Measurements from ENCODE around the gene PARVB. TPM values are rescaled to one million over a fixed set of nuclear protein-coding genes. Genes with fewer than 3 reads are reported as not detected.

The PARVB gene
- polyA plus RNA-seq, 2 donors: 1.8 to 3.9 TPM

DNA sequence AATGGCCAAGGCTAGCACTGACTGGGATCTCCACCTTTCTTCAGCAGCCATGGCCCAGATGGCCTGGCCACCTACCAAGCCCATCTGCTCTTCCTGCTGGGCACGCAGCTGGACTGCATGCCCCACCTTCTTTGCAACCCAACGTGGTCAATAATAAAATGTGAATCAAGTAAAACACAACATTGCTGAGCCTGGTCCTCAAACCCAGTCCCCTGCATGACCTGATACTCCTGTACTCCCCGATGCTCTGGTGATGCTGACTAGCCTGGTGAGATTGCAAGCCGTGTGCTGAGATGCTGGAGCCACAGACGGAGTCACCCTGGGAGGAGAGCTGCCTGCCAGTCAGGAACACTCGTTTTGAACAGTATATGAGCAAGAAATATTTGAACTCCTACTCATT lies 190.7 kb downstream of the PARVB start:
- peaks cover 0 to 1% of the 10 kb centered on the region in 2 donors for H3K9me3 ChIP-seq (ENCODE audit: control insufficient read depth in 2 of 2, insufficient read depth in 1 of 2, low read depth in 1 of 2, low read length in 1 of 2)
- no peak overlapping the region for H3K4me3 ChIP-seq (ENCODE audit: low read depth in 1 of 2, low read length in 2 of 2)
- no peaks in the 10 kb centered on the region for H3K36me3 ChIP-seq (ENCODE audit: control insufficient read depth in 2 of 2, insufficient read depth in 2 of 2, low read length in 1 of 2)
- H3K4me1 ChIP-seq (ENCODE audit: control insufficient read depth in 2 of 2, insufficient read depth in 2 of 2, low read length in 1 of 2): no peaks in the 10 kb centered on the region
- WGBS, 2 donors: 79 to 86% methylated on average over 6 of the region's 6 CpGs
- H3K27me3 ChIP-seq (ENCODE audit: control insufficient read depth in 1 of 2, insufficient read depth in 2 of 2, low read length in 2 of 2): no peaks in the 10 kb centered on the region
- no peak overlapping the region for H3K27ac ChIP-seq (ENCODE audit: low read depth in 2 of 2, low read length in 1 of 2)

DNA sequence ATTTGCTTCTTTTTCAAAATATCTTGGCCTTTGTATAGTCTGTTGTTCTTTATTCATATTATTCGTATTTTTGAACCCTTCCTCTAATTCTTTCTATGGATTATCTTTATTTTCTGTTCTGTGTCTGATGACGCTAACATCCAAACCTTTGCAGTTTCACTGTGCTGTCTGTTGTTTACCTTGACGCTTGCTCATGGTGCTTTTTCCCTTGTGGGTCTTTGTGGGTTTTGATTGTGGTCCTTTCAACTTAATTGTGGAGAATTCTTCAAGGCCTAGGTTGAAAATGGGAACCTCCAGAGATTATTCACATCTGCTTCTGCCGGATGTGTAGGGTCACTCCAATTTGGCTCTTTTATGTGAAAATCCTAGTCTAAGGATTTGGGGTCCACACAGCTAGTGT lies 191.2 kb downstream of the PARVB start:
- H3K4me3 ChIP-seq (ENCODE audit: low read depth in 1 of 2, low read length in 2 of 2): no peak overlapping the region
- H3K9me3 ChIP-seq (ENCODE audit: control insufficient read depth in 2 of 2, insufficient read depth in 1 of 2, low read depth in 1 of 2, low read length in 1 of 2): peaks cover 0 to 1% of the 10 kb centered on the region in 2 donors
- H3K27me3 ChIP-seq (ENCODE audit: control insufficient read depth in 1 of 2, insufficient read depth in 2 of 2, low read length in 2 of 2): no peaks in the 10 kb centered on the region
- WGBS, 2 donors: 83 to 93% methylated on average over 4 of the region's 4 CpGs
- H3K36me3 ChIP-seq (ENCODE audit: control insufficient read depth in 2 of 2, insufficient read depth in 2 of 2, low read length in 1 of 2): no peaks in the 10 kb centered on the region
- H3K27ac ChIP-seq (ENCODE audit: low read depth in 2 of 2, low read length in 1 of 2): no peak overlapping the region
- no peaks in the 10 kb centered on the region for H3K4me1 ChIP-seq (ENCODE audit: control insufficient read depth in 2 of 2, insufficient read depth in 2 of 2, low read length in 1 of 2)

DNA sequence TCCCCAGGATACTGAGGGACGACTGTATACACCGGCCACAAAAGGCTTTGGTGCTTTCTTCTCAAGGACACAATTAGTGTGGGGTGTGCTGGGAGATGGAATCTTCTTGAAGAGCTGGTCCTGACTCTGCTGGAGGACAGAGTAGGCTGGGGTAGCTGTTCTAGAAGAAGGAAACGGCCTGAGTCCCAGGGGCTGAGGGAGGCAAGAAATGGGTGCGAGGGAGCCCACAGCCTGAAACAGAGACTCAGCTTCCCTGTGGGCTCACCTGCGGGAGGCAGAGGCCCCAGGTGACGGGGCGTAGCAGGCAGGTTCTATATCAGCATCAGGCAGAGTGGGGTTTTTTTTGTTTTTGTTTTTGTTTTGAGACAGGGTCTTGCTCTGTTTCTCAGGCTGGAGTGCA lies 193.2 kb downstream of the PARVB start:
- no peaks in the 10 kb centered on the region for H3K27me3 ChIP-seq (ENCODE audit: control insufficient read depth in 1 of 2, insufficient read depth in 2 of 2, low read length in 2 of 2)
- 73 to 76% methylated on average over 7 of the region's 7 CpGs for WGBS, 2 donors

DNA sequence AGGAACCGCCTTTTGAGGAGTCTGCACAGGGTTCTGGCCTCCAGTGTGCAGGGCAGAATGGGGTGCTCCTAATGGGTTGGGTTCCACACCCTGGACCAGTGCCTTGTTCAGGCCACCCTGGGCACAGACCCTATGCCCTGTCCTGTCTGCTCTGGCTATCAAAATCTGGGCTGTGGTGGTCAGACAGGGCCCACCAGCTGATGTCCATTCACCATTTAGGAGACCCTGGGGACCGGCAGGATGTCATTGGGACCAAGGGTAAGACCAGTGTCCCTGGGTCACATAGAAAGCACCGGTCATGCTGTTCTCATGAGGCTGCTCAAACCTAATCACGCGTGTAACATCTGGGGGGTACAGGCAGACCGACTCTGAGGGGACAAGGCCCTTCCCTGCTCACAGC lies 194.0 kb downstream of the PARVB start:
- WGBS, 2 donors: 88 to 94% methylated on average over 6 of the region's 6 CpGs
- no peaks in the 10 kb centered on the region for H3K4me1 ChIP-seq (ENCODE audit: control insufficient read depth in 2 of 2, insufficient read depth in 2 of 2, low read length in 1 of 2)
- no peaks in the 10 kb centered on the region for H3K27me3 ChIP-seq (ENCODE audit: control insufficient read depth in 1 of 2, insufficient read depth in 2 of 2, low read length in 2 of 2)
- no peak overlapping the region for H3K4me3 ChIP-seq (ENCODE audit: low read depth in 1 of 2, low read length in 2 of 2)
- H3K36me3 ChIP-seq (ENCODE audit: control insufficient read depth in 2 of 2, insufficient read depth in 2 of 2, low read length in 1 of 2): no peaks in the 10 kb centered on the region
- H3K9me3 ChIP-seq (ENCODE audit: control insufficient read depth in 2 of 2, insufficient read depth in 1 of 2, low read depth in 1 of 2, low read length in 1 of 2): peaks cover 0 to 10% of the 10 kb centered on the region in 2 donors
- H3K27ac ChIP-seq (ENCODE audit: low read depth in 2 of 2, low read length in 1 of 2): no peak overlapping the region

More for the DNA sequence above, 193.2 kb downstream of the PARVB start:
- Histone ChIP-seq H3K4me3 (ENCODE audit: low read depth in 1 of 2, low read length in 2 of 2) (no peak overlapping the region), H3K4me1 (ENCODE audit: control insufficient read depth in 2 of 2, insufficient read depth in 2 of 2, low read length in 1 of 2) (no peaks in the 10 kb centered on the region), H3K27ac (ENCODE audit: low read depth in 2 of 2, low read length in 1 of 2) (no peak overlapping the region), H3K36me3 (ENCODE audit: control insufficient read depth in 2 of 2, insufficient read depth in 2 of 2, low read length in 1 of 2) (no peaks in the 10 kb centered on the region), H3K9me3 (ENCODE audit: control insufficient read depth in 2 of 2, insufficient read depth in 1 of 2, low read depth in 1 of 2, low read length in 1 of 2) (peaks cover 0 to 10% of the 10 kb centered on the region in 2 donors)

DNA sequence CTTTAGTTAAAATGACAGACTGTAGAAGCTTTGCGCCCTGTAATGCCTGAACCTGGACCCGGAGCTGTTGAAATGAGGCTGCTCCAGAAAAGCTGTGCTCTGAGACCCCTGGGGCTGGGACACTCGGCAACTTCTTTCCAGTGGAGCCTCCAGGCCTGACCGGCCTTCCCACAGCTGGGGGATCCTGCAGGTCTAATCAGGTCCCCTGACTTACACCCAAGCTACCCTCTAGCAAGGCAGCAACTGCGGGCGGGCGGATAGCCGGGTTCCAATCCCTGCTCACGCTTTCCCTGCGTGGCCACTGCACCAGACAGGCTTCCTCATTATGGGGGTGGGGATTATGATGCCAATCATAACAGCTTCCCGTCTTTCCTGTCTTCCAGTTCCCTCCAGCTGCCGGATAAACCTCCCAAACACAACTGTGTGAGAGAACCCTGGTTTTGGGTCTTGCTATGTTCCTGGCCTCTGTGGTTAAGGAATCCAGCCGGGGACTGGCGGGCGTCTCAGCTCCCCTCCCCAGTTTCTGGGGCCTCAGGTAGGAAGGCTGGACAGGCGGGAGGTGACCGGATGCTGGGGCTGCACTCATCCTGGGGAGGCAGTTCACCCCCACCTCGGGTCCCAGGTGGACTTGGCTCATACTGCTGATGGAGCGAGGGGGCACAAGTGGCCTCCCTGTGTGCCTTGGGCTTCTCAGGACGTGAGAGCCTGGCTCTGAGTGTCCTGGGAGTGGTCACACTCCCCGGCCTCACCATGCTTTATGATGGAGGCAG lies 195.2 kb downstream of the PARVB start:
- Histone ChIP-seq H3K36me3 (ENCODE audit: control insufficient read depth in 2 of 2, insufficient read depth in 2 of 2, low read length in 1 of 2) (no peaks in the 10 kb centered on the region), H3K27ac (ENCODE audit: low read depth in 2 of 2, low read length in 1 of 2) (no peak overlapping the region), H3K27me3 (ENCODE audit: control insufficient read depth in 1 of 2, insufficient read depth in 2 of 2, low read length in 2 of 2) (no peaks in the 10 kb centered on the region), H3K4me3 (ENCODE audit: low read depth in 1 of 2, low read length in 2 of 2) (no peak overlapping the region), H3K4me1 (ENCODE audit: control insufficient read depth in 2 of 2, insufficient read depth in 2 of 2, low read length in 1 of 2) (no peaks in the 10 kb centered on the region), H3K9me3 (ENCODE audit: control insufficient read depth in 2 of 2, insufficient read depth in 1 of 2, low read depth in 1 of 2, low read length in 1 of 2) (peaks cover 0 to 10% of the 10 kb centered on the region in 2 donors)
- WGBS, 2 donors: 81 to 84% methylated on average over 21 of the region's 21 CpGs

DNA sequence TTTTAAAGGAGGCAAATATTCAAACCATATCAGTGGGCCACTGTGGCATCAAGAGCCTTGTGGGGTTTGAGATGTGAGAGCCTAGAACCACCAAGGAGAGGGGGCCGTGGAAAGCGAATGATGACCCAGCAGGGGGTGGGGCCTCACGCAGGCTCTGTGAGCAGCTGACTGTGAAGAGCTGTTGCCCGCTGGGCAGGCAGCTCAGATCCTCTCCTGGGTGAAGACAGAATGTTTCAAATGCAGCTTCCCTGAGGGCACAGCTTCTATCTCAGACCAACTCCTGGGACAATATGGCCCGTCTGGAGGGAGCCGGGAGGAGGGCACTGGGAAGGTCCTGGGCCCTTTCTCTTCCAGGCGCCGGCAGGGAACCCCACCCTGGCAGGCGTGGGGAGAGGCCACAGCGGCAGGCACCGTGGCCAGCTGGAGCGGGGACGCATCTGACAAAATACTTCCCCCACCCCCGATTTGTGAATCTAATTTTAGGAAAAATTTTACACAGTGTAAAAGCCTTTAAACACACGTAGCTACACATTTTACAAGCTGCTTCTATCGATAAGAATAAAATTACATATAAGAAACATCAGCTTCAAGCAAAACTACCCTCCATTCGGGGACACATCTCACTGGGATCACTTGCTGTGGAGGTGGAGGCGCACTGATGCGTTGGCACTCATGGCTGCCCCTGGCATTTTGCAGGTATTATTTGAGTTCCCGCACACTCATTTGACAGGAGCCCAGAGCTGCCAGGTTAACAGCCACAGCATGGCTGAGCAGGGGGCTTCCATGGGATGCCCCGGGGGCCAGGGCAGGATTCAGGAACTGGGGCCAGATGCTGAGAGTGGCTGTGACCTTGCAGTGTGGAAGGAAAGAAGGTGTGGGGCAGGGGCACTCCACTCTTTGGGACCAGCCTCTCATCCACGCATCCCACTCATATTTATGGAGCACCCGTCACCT lies 196.9 kb downstream of the PARVB start:
- WGBS, 2 donors: 76 to 82% methylated on average over 23 of the region's 23 CpGs
- Histone ChIP-seq H3K27me3 (ENCODE audit: control insufficient read depth in 1 of 2, insufficient read depth in 2 of 2, low read length in 2 of 2) (no peaks in the 10 kb centered on the region), H3K4me1 (ENCODE audit: control insufficient read depth in 2 of 2, insufficient read depth in 2 of 2, low read length in 1 of 2) (no peaks in the 10 kb centered on the region), H3K9me3 (ENCODE audit: control insufficient read depth in 2 of 2, insufficient read depth in 1 of 2, low read depth in 1 of 2, low read length in 1 of 2) (peaks cover 0 to 9% of the 10 kb centered on the region in 2 donors), H3K4me3 (ENCODE audit: low read depth in 1 of 2, low read length in 2 of 2) (no peak overlapping the region), H3K36me3 (ENCODE audit: control insufficient read depth in 2 of 2, insufficient read depth in 2 of 2, low read length in 1 of 2) (no peaks in the 10 kb centered on the region), H3K27ac (ENCODE audit: low read depth in 2 of 2, low read length in 1 of 2) (no peak overlapping the region)

DNA sequence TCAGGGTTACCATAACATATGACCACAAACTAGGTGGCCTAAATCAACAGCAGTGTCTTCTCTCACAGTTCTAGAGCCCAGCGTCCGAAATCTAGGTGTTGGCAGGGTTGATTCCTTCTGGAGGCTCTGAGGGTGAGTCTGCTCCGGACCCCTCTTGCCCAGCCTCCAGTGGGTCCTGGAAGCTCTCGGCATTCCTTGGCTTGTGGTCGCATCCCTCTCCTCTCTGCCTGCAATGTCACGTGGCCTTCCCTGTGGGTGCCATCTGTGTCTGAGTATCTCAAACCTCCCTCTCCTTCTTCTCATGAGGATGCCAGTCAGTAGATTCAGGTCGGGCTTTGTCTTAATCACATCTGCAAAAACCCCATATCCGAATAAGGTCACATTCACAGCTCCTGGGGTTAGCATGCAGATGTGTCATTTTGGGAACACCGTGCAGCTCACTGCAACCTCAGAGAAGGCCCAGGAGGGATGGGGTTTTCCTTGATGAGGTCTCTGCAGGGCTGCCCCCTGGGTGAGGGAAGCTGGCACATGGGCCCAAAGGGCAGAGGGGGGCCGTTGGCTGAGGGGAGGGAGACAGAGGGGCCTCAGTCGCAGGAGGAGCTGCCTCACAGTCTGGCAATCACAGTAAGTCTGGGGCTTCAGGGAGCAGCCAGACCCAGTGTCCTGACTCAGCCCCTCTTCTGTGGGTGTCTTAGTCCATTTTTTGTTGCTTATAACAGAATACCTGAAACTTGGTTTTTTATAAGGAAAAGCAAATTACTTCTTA lies 197.8 kb downstream of the PARVB start:
- no peaks in the 10 kb centered on the region for H3K4me1 ChIP-seq (ENCODE audit: control insufficient read depth in 2 of 2, insufficient read depth in 2 of 2, low read length in 1 of 2)
- H3K4me3 ChIP-seq (ENCODE audit: low read depth in 1 of 2, low read length in 2 of 2): no peak overlapping the region
- 85 to 91% methylated on average over 11 of the region's 11 CpGs for WGBS, 2 donors
- H3K27ac ChIP-seq (ENCODE audit: low read depth in 2 of 2, low read length in 1 of 2): no peak overlapping the region
- no peaks in the 10 kb centered on the region for H3K36me3 ChIP-seq (ENCODE audit: control insufficient read depth in 2 of 2, insufficient read depth in 2 of 2, low read length in 1 of 2)
- H3K27me3 ChIP-seq (ENCODE audit: control insufficient read depth in 1 of 2, insufficient read depth in 2 of 2, low read length in 2 of 2): no peaks in the 10 kb centered on the region
- H3K9me3 ChIP-seq (ENCODE audit: control insufficient read depth in 2 of 2, insufficient read depth in 1 of 2, low read depth in 1 of 2, low read length in 1 of 2): peaks cover 0 to 9% of the 10 kb centered on the region in 2 donors

Measured in esophagus (tissue), 2 donors.